SU-DHL-6 (cell line): ENCODE measurements around the gene BTBD9.

Experiments
- H2AFZ ChIP-seq: fragments of 200-600 bp; sonication (generic); 2 replicates; pipeline ENCODE4 v1.6.1; 2014; ENCODE audit warnings: low read depth, mild to moderate bottlenecking, moderate library complexity, mixed read lengths, antibody characterized with exemption, low read length; ENCODE audit not compliant: severe bottlenecking
- H3F3A ChIP-seq: fragments of 200-600 bp; shearing (Covaris generic); 2 replicates; pipeline ENCODE4 v1.6.0; 2016; ENCODE audit warnings: antibody characterized with exemption, mild to moderate bottlenecking; ENCODE audit not compliant: insufficient read depth
- H3K27ac ChIP-seq: fragments of 200-600 bp; sonication (generic); 2 replicates; pipeline ENCODE4 v1.5.1; 2016; ENCODE audit warnings: low read depth, mild to moderate bottlenecking, low read length, moderate library complexity, mixed read lengths
- H3K27me3 ChIP-seq: fragments of 200-600 bp; sonication (generic), shearing (Covaris generic); 2 replicates; pipeline ENCODE4 v1.6.0; 2014; ENCODE audit warnings: mild to moderate bottlenecking, low read length
- H3K36me3 ChIP-seq: fragments of 200-600 bp; sonication (generic); 2 replicates; pipeline ENCODE4 v1.6.1; 2014; ENCODE audit warnings: mild to moderate bottlenecking, low read length, mixed read lengths
- H3K4me2 ChIP-seq: fragments of 300-600, 200-600 bp; shearing (Covaris generic), sonication (generic); 2 replicates; pipeline ENCODE4 v1.6.0; 2014; ENCODE audit warnings: low read length, low read depth, mild to moderate bottlenecking; ENCODE audit not compliant: poor library complexity, severe bottlenecking
- H3K4me3 ChIP-seq: fragments of 200-600 bp; sonication (generic); 2 replicates; pipeline ENCODE4 v1.5.1; 2014; ENCODE audit warnings: antibody characterized with exemption, low read length, mild to moderate bottlenecking, mixed read lengths; ENCODE audit not compliant: insufficient read depth, poor library complexity, severe bottlenecking
- H3K79me2 ChIP-seq: fragments of 200-600 bp; sonication (generic); 2 replicates; pipeline ENCODE4 v1.6.1; 2014; ENCODE audit warnings: mild to moderate bottlenecking, low read length, moderate library complexity; ENCODE audit not compliant: insufficient read depth
- H3K9ac ChIP-seq: fragments of 200-600 bp; sonication (generic); 2 replicates; pipeline ENCODE4 v1.7.0; 2014; ENCODE audit warnings: mild to moderate bottlenecking, low read length
- H3K9me2 ChIP-seq: fragments of 200-600 bp; sonication (generic); replicated peaks from 2 replicates; pipeline ENCODE4 v1.6.1; 2014; ENCODE audit warnings: low read length; ENCODE audit not compliant: insufficient read depth
- H3K9me3 ChIP-seq: fragments of 200-600 bp; sonication (generic); 2 replicates; pipeline ENCODE4 v1.6.1; 2014; ENCODE audit warnings: low read length, mixed read lengths; ENCODE audit not compliant: insufficient read depth
- H4K20me1 ChIP-seq: fragments of 200-600 bp; sonication (generic); 2 replicates; pipeline ENCODE4 v1.6.1; 2014; ENCODE audit warnings: low read depth, mild to moderate bottlenecking, antibody characterized with exemption, low read length, moderate library complexity, mixed read lengths
- CTCF ChIP-seq: fragments of 200-600 bp; sonication (generic); IDR thresholded peaks from one replicate; pipeline ENCODE4 v1.5.1; 2017; ENCODE audit warnings: antibody characterized with exemption, mild to moderate bottlenecking, low read length, moderate library complexity; ENCODE audit not compliant: insufficient read depth, poor library complexity, severe bottlenecking
- EZH2phosphoT487 ChIP-seq: fragments of 200-600 bp; sonication (generic), shearing (Covaris generic); conservative IDR thresholded peaks from 2 replicates; pipeline ENCODE4 v1.6.1; 2018; ENCODE audit warnings: mild to moderate bottlenecking, antibody characterized with exemption, low read length, moderate library complexity, mixed read lengths

Gene BTBD9

GRCh38 chr6:38188677-38189335, 450.9 kb downstream of the BTBD9 start:
- H3K4me3 ChIP-seq = no peak overlapping the region
- H3K27ac ChIP-seq = no peak overlapping the region
- no peak overlapping the region for H3K4me2 ChIP-seq
- H3K9me2 ChIP-seq = no peaks in the 10 kb centered on the region
- no peak overlapping the region for H3K9ac ChIP-seq
- H3K9me3 ChIP-seq = no peaks in the 10 kb centered on the region
- TF ChIP-seq CTCF = no peak
- H3F3A ChIP-seq = no peaks in the 10 kb centered on the region
- H2AFZ ChIP-seq = no peak overlapping the region
- no peaks in the 10 kb centered on the region for H3K27me3 ChIP-seq
- H4K20me1 ChIP-seq = no peaks in the 10 kb centered on the region
- H3K79me2 ChIP-seq = no peaks in the 10 kb centered on the region
- H3K36me3 ChIP-seq = no peaks in the 10 kb centered on the region

GRCh38 chr6:38187811-38188590, 451.7 kb downstream of the BTBD9 start:
- no peak overlapping the region for H3K4me3 ChIP-seq
- no peaks in the 10 kb centered on the region for H3K27me3 ChIP-seq

GRCh38 chr6:38187325-38187724, 452.4 kb downstream of the BTBD9 start:
- H3K9ac ChIP-seq = no peak overlapping the region
- H3K79me2 ChIP-seq = no peaks in the 10 kb centered on the region
- H2AFZ ChIP-seq = no peak overlapping the region
- H3K9me2 ChIP-seq = no peaks in the 10 kb centered on the region
- H3K36me3 ChIP-seq = no peaks in the 10 kb centered on the region
- no peak overlapping the region for H3K4me3 ChIP-seq
- no peak overlapping the region for H3K27ac ChIP-seq
- H3K4me2 ChIP-seq = no peak overlapping the region
- TF ChIP-seq EZH2phosphoT487 (no peak), CTCF (no peak)
- no peaks in the 10 kb centered on the region for H3K9me3 ChIP-seq
- no peaks in the 10 kb centered on the region for H3K27me3 ChIP-seq
- H3F3A ChIP-seq = no peaks in the 10 kb centered on the region
- no peaks in the 10 kb centered on the region for H4K20me1 ChIP-seq

More at GRCh38 chr6:38187811-38188590, 451.7 kb downstream of the BTBD9 start:
- Histone ChIP-seq H3K9me2 (no peaks in the 10 kb centered on the region), H3K9ac (no peak overlapping the region), H2AFZ (no peak overlapping the region), H3K36me3 (no peaks in the 10 kb centered on the region), H3F3A (no peaks in the 10 kb centered on the region), H3K79me2 (no peaks in the 10 kb centered on the region), H3K27ac (no peak overlapping the region), H4K20me1 (no peaks in the 10 kb centered on the region), H3K4me2 (no peak overlapping the region), H3K9me3 (no peaks in the 10 kb centered on the region)
- no peak for TF ChIP-seq CTCF
- TF ChIP-seq EZH2phosphoT487 = no peak
